Nucleus accumbens (tissue), 56 donors: ENCODE results near the gene DOCK11.
"Not testable (repeated sequence)": the region's sequence is repeated elsewhere in the genome, so short reads cannot be mapped to it uniquely, and the experiment has no call there.

Source experiments
- DNase-seq, 56 donors: peaks; one replicate each; lab custom pipeline; 2025; lab: John Stamatoyannopoulos, UW

Gene DOCK11

DNA sequence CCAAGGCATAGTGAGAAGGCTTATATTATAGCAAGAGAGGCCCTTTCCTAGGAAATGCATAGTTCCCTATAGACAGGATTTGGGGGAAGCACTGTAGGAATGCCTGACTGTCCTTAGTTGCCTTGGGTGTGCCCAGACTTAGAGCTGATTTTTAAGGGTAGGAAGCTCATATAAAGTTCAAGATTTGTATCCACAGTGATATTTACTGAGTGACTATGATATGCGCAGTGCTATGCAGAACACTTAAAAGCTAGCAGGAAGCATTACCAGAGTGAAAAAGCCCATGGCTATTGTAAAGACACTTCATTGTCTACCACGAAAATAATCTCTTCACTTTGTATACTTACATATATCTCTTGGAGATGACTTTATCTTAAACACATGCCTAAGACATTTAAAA lies 181.7 kb downstream of the DOCK11 start:
- DNase-seq = no peak

DNA sequence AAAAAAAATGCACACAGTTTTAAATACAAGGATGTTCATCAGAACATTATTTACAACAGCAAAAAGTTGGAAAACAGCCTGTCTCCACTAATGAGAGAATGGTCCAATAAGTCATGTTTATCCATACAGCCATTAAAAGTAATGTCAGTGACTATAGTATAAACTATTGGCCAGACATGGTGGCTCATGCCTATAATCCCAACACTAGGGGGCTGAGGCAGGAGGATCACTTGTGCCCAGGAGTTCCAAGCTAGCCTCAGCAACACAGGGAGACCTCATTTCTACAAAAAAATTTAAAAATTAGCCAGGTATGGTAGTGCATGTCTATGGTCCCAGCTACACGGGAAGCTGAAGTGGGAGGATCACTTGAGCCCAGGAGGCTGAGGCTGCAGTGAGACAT lies 183.7 kb downstream of the DOCK11 start:
- no peak for DNase-seq

DNA sequence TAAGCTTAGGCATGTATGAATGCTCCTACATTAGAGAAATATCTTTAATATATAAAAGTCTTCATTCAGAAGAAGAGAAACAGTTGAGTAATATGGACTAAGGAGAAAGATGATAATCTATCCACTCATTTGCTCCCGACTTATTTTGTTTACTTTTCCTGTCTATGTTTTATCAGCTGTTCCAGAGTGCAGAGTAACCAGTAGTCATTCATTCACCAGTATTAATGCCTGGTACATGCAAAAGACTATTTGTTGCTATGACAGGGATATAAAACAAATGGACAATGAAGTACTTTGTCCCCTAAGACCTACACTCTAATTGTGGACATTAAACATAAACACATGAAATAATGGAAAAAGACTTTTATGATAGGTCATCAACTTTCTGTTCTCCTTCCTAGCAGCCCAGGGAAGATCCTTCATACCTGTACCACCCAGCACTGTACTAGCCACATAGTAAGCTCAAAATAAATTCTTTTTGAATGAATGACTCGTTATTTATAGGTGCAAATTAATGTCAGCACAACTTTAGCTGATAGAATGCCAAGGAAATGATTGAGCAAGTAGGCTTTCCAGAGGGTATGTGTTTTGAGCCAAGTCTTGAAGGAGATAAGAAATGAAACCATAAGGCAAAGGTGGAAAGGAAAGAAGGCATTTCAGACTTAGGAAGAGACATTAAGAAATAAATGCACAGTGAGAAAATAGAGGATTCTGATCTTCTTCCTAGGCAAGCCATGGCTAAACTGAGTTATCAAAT lies 186.8 kb downstream of the DOCK11 start:
- no peak for DNase-seq

DNA sequence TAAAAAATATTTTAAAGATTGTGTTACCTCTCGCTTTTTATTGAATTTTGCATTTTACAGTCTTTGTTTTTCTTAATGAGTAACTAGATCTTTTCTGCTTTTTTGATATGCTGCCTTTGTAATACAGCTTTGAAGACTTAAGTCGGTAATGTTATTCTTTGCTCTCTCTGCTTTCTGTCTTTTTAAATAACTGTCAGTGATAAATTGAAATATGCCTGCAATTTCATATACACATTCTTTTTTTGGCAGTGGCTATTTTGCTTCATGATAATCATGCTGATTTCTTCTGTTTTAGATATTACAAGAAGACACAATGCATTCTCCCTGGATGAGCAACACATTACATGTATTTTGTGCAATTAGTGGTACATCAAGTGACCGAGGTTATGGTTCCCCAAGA lies 189.8 kb downstream of the DOCK11 start:
- no peak for DNase-seq

DNA sequence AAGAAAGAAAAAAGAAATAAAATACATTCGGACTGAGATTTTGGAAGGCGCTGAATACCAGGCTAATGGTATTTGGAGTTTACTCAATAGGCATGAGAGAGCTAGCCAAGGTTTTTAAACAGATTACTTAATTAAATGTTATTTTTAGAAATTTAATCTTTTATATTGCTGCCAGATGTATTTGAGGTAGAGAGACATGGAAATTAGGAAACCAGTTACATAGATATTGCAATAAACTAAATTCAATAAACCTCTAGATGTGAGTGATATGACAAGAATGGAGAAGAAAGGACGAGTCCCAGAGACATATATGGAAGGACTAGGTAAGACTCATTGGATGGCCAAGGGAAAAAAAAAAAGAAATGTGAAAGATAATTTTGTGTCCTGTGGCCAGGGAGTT lies 193.3 kb downstream of the DOCK11 start:
- DNase-seq = no peak

DNA sequence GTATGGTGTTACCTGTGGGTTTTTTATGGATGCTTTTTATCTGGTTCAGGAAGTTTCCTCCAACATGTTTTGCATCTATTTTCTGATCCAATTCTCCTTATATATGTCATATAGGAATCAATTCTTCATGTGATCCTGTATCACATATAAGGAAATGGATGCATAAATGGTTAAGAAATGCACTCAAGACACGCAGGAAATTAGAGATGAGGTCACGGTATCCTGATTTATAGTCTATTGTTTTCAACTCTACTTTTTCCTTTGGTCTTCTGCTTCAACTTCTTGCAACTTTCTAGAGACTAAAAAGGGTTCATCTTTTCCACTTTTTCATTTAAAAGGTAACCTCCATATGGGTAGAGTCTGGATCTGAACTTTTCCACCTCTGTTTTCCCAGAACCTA lies 198.2 kb downstream of the DOCK11 start:
- DNase-seq = no peak

DNA sequence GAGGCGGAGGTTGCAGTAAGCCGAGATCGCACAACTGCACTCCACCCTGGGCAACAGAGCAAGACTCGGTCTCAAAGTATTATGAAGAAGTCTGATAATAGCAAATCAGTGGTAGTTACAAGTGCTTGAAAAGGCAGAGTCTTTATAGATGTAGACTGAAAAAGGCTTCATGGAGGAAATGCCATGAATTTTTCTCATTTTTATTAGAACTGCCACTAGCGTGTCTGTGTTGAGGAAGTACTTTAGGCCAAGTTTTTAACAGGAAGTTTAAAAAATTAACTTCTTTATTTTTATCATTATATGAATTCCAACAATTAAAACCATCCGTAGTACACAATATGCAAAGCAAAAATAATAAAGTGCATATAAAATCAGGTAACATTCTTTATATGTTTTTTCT lies 199.0 kb downstream of the DOCK11 start:
- no peak for DNase-seq

DNA sequence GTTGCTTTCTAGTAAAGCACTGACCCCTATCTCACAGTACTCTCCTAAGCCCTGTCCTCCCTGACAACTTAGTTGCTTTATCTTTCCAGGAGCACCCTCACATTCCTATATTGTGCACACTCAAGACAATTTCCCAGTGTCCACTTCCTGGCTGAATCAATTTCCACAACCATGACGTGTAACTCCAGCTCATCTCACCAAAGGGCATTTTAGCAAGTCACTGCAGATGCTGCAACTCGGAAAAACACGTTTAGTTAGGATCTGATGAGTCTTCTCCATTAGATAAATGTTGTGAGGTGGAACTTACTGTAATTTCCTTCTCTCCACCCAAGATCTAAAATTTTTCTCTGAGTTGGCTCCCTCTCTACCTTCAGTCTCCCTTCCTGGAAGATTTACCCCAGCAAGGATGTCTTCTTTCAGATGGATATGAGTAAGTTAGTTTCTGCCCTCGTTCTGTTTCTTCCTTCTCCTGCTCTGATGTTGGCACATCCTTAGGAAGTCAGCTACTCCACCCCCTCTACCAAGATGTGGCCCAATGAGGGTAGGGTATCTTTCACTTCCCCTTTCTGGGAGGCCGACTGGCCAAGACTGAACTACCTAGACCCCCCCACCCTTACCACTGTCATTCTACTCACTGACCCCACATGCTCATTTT lies 203.0 kb downstream of the DOCK11 start:
- DNase-seq = peak in 3 of 56 donors; percentile 1 to 2 (median 1)

DNA sequence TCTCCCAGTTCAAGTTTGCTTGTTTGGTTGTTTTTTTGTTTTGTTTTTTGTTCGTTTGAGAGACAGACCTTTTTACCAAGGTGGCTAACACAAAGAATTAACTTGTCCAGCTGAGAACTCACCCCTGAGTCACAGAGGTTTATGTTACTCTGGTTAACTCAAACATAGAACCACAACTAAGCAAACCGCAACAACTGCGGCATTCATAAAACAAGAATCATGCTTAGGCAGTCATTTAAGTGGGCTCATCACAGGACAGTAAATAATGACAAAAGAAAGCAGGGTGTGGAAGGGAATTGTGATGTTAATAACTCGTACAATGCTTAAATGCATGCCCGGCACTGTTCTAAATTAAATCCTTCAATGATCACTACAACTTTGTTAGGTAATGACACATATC lies 207.1 kb downstream of the DOCK11 start:
- DNase-seq = no peak

DNA sequence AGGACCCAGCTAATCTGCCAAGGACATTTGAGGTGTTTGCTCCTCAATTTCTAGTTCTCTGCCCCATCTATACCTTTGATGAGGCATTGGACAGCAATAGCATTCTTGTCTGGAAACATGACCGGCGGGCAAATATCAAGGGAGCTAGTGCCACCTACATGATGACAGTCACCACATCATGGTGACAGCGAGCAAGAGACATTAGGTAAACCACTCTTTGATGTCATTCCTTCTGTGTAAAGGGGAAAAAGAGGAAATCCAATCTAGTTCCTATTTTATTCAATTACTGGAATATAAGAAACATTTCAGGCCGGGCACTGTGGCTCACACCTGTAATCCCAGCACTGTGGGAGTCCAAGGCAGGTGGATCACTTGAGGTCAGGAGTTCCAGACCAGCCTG lies 211.1 kb downstream of the DOCK11 start:
- DNase-seq = no peak

DNA sequence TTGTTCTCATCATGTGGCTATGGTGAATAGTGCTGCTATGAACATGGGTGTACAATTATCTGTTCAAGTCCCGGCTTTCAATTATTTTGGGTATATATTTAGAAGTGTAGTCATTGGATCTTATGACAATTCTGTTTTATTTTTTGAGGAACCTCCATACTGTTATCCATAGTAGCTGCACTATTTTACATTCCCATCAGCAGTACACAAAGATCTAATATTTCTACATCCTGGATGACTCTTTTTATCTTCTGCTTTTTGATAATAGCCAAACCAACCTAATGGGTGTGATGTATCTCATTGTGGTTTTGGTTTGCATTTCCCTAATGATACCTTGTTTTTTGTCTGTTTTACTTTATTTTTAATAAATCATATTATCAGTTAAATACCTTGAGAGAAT lies 218.9 kb downstream of the DOCK11 start:
- DNase-seq = no peak

DNA sequence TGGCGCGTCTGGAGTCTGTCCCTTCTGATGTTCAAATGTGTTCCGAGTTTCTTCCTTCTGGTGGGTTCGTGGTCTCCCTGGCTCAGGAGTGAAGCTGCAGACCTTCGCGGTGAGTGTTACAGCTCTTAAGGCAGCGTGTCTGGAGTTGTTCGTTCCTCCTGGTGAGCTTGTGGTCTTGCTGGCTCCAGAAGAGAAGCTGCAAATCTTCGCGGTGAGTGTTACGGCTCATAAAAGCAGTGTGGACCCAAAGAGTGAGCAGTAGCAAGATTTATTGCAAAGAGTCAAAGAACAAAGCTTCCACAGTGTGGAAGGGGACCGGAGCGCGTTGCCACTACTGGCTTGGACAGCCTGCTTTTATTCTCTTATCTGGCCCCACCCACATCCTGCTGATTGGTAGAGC lies 220.3 kb downstream of the DOCK11 start:
- not testable (repeated sequence) for DNase-seq

DNA sequence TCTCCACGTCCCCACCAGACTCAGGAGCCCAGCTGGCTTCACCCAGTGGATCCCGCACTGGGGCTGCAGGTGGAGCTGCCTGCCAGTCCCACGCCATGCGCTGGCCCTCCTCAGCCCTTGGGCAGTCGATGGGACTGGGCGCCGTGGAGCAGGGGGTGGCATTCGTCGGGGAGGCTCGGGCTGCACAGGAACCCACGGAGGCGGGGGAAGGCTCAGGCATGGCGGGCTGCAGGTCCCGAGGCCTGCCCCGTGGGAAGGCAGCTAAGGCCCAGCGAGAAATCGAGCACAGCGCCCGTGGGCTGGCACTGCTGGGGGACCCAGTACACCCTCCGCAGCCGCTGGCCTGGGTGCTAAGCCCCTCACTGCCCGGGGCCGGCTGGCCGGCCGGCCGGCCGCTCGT lies 221.2 kb downstream of the DOCK11 start:
- not testable (repeated sequence) for DNase-seq

DNA sequence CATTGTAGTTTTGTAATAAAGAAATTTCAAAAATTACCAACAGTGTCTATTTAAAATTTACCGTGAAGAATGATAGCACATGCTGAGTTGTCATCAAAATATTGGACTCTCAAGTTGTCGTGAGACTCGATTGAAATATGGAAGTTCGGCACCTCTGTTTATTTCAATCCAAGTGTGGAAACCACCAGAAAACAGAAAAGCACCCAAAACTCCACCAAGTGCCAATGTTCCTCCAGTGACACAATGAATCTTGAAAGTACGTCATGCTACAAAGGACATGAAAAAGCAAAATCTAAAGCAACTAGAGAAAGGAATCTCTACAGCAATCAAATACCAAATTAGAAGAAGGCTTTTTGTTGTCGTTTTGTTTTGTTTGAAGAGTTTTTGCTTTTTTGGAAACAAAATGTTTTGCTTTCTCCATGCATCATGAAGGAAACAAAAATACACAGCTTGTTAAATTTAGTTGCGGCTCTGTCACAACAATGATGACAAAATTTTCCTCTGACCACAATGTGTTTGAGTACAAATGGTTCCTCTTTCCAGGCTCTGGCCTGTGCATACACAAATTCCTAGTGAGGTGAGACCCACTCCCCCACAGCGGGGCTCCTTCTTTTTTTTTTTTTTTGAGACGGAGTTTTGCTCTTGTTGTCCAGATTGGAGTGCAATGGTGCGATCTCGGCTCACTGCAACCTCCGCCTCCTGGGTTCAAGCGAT lies 222.2 kb downstream of the DOCK11 start:
- no peak for DNase-seq

DNA sequence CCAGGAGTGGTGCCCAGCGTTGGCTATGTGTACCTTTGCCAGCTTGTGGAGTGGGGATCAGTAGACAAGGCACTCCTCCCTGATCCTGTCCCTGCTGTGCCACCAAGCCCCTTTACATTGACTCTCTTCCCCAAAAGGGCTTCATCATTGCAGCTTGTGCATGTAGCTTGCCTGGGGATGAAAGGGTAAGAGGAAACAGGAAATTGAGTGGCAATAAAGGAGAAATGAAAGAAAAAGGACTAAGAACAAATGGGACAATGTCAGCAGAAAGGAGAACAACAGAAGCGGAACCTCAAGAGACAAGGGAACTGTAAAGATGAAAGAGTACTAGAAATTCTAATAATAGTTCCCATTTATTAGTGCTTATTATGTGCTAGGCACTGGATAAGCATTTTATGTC lies 223.1 kb downstream of the DOCK11 start:
- no peak for DNase-seq

DNA sequence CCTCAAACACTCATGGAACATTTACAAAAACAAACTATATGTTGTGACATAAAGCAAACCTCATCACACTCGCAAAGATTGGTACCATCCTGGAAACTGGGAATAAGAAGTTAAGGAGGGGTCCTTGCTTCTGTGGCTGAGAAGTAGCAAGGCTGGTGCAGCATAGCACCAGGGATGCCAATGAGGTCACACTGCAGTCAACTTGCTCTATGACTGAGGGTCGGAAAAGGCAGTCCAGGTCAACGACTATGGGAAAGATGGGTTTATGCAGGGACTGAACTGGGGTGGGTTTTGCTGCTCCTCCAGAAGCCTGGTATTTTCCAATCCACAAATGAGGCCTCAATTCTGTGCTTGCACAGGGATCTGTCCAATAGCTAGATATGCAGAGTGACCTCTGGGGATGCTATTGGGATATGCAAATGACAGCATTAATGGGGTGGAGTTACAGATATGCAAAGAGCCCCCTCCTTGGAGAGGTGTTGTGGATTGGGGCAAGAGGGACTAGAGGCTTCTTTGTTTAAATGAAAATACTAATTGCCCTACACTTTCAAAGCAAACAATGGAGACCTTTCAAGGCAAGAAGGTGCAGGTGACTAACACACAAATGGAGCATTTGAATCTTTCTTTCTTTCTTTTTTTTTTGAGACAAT lies 224.6 kb downstream of the DOCK11 start:
- no peak for DNase-seq

DNA sequence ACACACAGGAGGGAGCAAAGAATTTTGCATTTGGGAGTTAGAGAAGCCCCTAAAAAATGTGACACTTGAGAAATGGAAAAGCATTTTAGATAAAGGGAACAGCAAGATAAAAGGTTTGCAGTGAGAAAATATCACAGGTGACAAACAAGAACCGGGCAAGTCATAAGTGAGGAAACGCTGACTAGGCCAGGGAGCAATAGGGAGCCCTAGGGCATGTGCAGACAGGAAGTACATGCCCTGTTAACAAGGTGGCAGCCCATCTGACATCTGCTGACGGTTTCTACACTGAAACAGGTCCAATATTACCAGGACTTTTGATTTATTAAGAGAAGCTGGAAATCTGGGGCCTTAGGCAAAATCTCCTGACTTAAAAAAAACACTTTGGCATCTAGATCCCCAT lies 227.8 kb downstream of the DOCK11 start:
- no peak for DNase-seq

DNA sequence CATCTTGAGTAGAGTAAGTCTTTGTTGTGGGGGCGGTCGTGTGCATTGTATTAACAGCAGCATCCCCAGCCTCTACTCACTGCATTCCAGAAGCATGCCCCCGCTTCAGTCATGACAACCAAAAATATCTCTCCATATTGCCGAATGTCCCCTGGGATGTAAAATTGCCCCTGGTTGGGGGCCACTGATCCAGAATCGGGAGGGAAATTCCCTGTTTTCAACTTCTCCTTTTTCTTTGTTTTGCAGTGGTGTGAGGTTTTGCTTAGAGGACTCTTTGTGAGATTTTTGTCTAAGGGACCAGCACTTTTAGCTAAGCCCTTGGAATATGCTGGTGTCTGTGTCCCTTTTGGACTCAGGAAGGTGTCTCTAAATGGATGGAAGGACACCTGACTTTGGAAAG lies 228.8 kb downstream of the DOCK11 start:
- no peak for DNase-seq

DNA sequence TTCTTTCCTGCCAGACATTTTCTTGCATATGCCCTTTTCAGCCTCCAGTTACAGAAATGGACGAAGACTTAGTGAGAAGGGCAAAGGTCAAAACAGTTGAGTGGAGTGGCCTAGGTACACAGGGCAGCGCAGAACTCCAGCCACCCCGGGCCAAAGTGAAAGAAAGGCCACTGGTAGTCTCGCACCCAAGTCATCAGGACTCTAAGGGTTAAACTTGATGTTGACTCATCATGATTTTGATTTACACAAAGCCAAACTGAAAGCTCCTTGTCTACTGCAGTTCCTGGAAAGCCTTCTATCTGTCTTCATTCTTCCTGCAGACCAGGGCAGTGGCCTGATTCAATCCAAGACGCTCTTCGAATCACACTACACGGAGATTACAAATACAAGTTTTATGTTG lies 229.2 kb downstream of the DOCK11 start:
- no peak for DNase-seq

DNA sequence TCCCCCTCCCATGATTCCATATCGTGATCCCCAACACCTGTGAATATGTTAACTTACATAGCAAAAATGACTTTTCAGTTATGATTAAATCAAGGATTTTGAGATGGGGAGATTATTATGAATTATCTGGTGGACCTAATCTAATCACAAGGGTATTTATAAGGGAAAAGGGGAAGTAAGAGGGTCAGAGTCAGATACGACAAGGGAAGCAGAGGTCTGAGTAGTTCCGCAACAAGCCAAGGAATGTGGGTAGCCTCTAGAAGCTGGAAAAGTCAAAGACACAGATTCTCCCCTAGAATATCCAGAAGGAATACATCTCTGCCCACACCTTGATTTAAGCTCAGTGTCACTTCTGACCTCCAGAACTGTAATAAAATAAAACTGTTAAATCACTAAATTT lies 230.8 kb downstream of the DOCK11 start:
- no peak for DNase-seq
